ENCODE measurements around the gene RPLP1.
"Not testable (repeated sequence)": the region's sequence is repeated elsewhere in the genome, so short reads cannot be mapped to it uniquely, and the experiment has no call there.

RPLP1 gene

DNA sequence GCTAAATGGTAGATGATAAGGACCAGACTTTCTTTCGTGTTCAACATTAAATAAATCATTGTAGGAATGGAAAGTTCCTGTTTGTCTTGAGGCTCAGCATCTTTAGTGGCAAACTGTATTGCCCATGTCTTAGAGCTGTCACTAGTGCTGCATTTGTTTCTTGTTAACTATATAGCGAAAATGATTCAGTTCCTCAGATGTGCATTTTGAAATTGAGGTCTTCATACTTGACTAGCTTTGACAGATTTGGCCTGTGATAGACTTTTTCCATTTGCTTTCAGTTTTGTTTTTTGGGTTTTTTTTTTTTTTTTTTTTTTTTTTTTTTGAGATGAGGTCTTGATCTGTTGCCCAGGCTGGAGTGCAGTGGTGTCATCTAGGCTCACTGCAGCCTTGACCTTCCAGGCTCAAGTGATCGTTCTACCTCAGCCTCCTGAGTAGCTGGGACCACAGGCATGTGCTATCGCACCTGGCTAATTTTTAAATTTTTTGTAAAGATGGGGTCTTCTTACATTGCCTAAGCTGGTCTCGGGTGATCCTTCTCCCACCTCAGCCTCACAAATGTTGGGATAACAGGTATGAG is 9.5 kb upstream of the RPLP1 start:
- DNase-seq, result no peak

DNA sequence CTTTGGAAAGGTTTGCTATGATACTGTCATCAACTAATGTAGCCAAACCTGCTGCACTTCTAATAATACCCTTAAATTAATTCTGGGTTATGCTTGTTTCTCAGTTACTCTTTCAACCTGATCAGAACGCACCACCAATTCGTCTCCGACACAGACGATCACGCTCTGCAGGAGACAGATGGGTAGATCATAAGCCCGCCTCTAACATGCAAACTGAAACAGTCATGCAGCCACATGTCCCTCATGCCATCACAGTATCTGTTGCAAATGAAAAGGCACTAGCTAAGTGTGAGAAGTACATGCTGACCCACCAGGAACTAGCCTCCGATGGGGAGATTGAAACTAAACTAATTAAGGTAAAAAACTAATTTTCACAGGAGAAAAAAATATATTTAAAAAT is 7.9 kb upstream of the RPLP1 start:
- no peak for DNase-seq

DNA sequence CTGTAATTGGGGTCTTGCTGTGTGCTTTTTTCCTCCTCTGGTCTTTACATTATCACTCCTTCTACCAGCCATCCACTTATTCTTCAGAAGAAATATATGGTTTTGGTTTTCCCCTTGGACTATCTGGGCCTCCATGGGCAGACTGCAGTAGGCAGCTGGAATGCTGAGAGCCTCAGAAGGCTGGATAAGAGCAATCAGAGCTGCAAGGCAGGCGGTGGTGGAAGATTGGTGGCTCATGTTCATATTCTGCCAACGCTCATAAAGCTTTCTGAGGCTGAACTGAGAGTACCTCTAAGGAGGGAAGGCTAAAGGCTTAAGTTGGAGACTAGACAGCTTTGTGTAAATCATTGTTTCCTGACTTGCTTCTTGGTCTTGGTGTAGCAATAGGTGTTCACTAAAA is 5.7 kb upstream of the RPLP1 start:
- no peak for DNase-seq

DNA sequence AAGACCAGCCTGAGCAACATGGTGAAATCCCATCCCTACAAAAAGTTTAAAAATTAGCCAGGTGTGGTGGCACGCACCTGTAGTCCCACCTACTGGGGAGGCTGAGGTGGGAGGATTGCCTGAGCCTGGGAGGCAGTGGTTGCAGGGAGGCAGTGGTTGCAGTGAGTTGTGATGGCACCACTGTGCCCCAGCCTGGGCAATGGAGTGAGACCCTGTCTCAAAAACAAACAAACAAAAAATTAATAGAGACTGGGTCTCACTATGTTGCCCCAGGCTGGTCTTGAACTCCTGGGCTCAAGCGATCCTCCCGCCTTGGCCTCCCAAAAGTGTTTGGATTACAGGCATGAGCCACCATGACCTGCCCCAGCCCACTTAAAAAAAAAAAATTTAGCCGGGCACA is 2.4 kb upstream of the RPLP1 start:
- not testable (repeated sequence) for DNase-seq

DNA sequence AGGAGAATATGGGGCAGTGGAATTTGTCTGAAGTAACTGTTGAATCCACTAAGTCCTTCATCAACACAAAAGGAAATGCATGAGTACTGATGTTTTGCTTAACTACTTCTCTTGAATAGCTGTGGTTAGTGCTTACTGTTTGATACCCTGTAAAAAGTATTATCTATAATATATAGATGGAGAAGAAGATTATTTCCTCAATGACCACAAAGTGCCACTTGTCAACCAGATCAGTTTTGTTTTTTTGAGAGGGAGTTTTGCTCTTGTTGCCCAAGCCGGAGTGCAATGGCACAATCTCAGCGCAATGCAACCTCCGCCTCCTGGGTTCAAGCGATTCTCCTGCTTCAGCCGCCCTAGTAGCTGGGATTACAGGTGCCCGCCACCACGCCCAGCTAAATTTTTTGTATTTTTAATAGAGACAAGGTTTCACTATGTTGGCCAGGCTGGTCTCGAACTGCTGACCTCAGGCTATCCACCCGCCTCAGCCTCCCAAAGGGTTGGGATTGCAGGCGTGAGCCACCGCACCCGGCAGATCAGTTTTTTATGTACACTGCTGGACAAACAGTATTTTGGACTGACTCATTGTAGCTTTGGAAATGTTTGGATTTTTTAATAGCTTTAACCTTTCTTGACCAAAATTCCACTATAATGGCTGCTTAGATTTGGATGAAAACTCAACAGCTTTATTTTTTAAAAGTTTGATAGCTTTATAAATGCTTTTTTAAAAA is 1.5 kb upstream of the RPLP1 start:
- no peak for DNase-seq

DNA sequence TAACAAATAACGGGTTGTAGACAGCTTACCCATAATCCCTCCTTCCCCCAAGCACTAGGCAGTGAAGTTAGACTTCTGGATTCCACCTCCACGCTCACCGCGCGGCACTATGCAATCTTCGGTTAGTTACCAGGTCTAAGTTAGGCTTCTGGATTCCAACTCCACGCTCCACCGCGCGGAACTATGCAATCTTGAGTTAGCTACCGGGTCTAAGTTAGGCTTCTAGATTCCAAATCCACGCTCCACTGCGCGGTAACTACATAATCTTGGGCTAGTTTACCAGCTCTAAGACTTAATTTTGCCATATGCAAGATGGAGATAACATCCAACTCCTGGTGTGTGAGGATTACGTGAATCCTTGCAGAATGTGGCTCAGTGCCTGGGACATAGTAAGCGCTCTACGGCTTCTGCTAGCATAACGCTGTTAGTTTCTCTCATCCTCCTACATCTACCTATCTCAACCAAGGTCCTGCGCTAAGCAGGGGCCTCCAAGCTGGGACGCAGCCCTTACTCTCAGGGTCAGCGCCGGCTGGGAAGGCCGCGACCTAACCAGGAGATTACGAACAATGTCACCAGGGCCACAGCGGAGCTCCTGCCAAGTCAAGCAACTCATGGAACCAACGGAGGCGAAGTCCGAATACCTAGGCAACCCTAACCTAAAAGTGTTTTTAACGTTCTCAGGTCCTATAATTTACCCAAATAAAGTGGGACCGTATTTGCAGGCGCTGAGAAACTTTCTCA is 497 bp upstream of the RPLP1 start:
- DNase-seq, result peak; percentile 33

DNA sequence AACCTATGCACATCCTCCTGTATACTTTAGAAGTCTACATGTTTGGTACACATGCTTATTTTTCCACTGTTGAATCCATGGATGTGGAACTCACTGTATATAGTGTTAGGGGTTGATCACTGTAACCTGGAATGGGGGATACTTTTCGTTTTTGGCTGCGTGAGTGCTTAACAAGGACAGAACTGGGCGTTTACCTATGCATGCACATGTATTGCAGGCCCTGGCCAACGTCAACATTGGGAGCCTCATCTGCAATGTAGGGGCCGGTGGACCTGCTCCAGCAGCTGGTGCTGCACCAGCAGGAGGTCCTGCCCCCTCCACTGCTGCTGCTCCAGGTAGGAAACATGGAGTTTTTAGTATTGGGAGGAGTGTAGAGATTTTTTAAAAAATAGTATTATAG is 2.3 kb downstream of the RPLP1 start:
- DNase-seq, result no peak

DNA sequence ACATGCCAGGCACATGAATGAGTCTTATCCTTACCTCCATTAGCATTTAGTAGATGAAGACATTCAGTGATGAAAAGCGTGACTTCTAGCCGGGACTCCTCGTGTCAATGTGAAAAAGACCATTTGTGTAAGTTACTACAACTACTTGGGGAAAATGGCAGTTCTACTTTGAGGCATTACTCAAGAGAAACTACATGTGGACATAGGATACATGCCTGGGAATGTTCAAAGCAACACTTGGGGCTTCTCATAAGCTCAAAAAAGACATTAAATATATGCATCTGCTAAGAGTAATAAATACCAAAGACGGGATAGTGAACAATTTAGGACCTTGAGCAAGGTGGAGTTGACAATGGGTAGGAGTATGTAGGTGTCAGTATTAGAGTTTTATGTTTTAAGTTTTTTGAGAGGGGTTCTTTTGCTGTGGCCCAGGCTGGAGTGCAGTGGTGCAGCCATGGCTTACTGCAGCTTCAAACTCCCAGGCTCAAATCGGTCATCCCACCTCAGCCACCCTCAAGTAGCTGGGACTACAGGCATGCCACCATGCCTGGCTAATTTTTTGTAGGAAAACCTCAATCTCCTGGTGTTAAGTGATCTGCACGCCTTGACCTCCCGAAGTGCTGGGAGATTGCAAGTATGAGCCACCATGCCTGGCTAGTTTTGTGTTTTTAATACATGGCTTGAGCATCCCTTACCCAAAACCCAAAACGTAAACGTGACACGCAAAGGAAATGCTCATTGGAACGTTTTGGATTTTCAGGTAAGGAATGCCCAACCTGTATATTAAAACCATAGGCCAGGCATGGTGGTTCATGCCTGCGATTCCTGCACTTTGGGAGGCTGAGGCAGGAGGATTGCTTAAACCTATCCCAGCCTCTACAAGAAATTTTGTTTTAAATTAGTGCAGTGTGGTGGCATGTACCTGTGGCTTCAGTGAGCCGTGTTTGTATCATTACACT is 3.9 kb downstream of the RPLP1 start:
- no peak for DNase-seq

DNA sequence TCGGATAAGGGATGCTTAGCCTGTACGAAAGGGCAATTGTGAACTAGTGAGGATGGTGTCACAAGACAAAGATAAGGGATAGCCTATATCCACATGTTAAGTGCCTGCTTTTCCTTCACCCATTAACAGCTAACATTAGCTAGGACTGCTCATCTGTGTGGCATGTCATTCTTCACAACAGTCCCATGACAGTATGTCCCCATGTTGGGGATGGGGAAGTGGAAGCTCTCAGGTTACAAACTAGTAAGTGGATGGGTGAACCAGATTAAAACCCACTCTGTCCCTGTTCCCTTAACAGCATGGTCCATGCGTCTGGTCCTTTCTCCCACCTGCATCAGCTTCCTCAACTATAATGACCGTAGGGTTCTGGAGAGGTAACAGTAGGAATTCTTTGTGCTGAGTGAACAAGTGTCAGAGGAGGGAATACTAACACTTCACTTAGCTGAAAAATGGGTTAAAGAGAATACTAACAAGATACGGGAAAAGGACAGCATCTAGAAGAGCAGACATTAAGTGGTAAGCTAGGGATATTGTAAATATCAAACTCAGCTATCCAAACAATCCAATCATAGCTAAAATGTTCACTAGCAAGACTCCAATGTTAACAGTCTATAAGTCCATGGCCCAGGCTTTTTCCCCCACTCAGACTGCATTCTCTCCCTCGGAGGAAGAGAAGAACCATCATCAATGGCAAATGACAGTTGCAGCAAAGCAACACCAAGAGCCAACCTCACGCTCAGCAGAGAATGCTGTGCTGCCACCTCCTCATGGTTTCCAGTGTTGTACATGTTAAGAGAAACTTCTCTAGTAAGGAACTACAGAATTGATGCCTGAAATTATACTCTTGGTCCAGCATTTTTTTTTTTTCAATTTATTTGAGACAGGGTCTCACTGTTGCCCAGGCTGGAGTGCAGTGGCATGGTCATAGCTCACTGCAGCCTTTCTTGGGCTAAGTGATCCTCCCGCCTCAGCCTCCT is 5.0 kb downstream of the RPLP1 start:
- DNase-seq, result no peak

DNA sequence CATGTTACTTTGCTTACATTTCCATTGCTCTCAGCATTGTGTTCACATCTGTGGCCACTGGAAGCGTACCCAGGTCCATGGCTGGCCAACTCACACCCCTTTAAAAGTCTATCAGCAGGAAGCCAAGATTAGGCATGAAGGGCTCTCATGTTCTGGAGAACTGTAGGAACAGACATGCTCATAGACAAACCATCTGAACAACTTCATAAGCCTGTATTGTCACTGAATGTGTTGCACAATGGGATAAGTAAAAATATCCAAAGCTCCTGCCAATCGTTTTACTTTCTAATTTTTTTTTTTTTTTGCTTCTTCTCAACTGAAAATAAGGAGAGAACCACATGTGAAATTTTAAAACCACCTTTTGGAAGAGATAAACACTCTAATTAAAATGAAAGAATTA is 6.4 kb downstream of the RPLP1 start:
- no peak for DNase-seq

DNA sequence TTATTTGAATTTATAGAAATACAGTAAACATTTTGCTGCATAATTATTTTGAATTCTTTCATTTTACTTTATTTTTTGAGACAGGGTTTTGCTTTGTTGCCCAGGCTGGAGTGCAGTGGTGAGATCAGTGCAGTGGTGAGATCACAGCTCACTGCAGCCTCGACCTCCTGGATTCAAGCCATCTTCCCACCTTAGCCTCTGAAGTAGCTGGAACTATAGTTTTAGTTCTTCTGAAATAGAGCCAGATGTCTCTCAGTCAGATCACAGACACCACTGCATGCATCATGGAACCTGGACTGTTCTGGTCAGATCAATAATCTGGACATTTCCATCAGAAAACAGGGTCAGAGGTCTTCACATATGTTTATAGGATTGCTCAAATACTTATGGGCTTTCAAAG is 7.9 kb downstream of the RPLP1 start:
- no peak for DNase-seq

DNA sequence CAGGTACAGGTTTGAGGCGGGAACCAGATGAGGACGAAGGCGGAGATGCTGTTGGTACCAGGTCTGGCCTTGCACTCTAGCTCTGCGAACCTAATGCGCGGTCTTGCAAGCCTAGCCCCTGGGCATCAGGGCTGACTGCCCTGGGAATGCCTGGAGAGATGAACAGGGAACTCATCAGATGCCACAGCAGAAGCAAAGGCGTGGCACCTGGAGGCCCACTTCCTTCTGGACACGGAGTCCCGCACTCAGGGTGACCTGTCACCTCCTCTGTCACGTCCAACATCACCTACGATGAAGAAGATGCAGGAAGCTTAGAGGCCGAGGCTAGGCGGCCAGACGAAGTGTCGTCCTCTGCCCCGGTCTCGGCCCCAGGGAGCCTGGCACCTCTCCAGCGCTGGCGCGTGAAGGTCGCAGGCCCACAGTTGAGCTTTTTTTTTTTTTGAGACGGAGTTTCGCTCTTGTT is 9.4 kb downstream of the RPLP1 start:
- DNase-seq, result no peak

DNA sequence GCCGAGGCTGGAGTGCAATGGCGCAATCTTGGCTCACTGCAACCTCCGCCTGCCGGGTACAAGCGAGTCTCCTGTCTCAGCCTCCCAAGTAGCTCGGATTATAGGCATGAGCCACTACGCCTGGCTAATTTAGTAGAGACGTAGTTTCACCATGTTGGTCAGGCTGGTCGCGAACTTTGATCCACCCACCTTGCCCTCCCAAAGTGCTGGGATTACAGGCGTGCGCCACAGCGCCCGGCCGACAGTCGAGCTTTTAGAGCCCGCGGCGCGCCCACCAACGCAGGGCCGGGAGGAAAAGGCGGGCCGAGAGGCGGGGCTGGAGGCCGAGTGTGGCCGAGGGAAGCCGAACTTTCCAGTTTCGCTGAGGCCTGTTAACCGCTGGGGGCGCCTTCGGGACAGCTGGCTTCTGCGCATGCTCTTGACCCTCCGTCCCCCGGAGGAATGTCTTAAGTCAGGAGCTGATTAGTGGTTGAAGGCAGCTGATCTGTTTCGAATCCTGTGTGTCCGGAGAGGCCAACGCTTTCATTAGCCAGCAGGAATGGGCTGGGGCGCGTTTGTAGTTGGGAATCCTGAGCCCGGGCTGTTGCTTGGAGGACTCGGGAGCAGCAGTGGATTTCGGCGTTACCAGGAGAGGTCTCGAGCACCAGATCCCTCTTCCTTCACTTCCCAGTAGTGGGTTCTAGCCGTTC is 10.0 kb downstream of the RPLP1 start:
- peak; percentile 91 for DNase-seq

DNA sequence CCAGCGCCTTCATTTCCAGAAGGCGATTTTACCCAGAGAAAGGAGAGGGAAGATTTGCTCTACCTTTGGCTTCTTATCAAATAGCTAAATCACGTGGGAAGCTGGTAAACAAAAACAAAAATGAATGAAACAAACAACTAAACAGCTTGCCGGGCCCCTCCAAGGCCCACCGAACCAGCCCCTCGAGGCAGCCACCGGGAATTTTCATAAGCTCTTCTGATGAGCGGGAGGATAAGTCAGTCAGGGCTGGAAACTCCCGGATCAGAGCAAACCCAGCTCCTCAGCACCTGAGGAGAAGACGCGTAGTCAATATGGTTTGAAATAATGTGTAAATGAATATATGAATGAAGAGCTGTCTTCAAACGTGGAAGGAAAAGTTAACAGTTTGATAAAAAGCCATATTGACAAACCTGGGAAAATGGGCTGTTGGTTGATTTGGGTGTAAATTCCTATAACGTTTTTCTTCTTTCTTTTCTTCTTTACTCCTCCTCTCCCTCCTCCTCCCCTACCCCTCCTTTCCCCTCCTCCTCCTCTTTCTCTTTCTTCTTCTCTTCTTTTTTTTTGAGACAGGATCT is 10.7 kb downstream of the RPLP1 start:
- DNase-seq, result no peak

DNA sequence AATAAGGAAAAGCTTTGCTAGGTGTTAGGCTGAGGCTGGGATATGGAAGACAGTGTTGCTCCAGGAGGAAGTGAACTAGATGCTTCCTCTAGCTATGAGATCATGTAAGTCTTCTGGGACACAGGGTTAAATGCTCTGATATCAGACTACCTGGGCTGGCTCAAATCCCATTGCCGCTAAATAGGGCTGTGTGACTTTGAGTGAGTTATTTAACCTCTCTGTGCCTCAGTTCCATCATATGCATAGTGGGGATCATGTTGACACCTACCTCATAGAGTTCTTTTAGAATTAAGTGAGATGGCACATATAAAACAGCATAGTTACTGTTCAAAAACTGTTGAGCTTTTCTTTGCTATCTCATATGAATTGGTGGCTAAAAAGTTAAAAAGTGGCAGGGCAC is 12.6 kb downstream of the RPLP1 start:
- no peak for DNase-seq

DNA sequence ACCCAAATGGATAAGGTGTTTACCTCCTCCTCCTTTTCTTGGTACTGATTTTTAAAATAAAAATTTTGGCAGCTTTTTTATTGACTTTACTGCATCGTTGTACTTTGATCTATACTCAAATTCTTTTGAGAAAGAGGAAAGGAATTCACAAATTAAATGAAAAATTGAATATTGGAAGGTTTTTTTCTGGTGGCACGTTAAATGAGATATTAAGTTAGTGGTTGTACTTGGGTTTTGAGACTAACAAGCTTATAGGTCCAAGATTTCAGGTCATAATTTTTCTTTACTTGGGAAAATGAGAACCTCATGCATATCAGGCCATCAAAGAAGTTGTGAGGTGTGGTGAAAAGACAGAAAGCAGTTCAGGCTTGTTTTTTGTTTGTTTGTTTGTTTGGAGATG is 14.1 kb downstream of the RPLP1 start:
- no peak for DNase-seq

DNA sequence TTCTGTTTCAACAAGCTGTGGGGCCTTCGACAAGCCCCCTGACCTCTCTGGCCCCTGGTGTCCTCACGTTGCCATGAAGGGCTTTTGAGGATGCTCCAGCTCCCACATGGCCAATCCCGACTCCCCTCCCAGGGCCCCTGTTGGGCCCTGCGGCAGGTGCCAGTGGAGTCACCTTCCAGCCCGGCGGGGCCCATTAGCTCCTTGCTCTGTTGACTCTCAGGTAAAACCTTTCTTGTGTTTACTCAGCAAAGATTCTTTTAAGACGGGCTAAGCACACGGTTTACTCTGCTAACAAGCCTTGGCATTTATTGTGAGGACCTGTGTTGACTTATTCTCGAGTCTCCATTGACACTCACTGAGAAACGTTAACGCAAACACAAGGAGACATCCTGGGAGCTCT is 15.0 kb downstream of the RPLP1 start:
- no peak for DNase-seq

DNA sequence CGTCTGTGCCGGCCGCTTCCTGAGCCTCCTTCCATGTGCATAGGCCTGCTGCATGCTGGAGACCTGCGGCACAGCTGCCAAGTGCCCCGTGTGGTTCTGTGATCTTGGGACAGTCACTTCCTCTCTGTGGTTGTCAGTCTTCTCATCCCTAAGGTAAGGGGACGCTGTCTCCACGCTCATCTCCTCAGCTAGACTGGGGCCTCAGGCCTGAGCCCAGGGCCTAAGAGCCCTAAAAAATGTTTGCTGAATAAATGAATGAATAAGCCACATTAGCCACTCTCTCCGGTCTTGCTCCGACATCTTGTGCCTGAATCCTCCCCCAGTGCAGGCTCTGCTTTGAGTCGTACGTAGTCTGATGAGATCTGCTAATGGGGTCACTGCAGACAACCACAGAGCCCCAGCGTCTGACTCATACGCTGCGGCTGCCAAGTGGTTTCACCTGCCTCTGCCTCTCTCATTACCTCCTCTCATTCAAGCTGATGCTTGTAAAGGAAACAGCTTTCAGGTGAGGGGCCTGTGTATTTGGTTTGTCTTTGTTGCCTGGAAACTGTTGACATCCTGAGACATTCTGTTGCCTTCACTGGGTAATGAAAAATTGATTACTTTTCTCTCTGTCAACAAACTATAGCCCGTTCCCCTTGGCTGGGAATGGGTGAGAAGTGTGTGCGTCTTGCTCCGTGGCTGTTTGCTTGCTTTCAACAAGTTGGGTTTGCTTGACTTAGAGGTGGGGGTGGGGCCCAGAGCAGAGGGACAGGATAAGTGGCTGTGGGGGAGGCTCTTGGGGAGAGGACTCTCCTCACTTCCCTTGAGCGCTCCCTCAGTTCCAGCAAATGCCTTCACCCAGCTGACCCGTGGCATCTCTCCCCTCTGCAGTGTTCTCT is 15.9 kb downstream of the RPLP1 start:
- DNase-seq, result peak; percentile 74

DNA sequence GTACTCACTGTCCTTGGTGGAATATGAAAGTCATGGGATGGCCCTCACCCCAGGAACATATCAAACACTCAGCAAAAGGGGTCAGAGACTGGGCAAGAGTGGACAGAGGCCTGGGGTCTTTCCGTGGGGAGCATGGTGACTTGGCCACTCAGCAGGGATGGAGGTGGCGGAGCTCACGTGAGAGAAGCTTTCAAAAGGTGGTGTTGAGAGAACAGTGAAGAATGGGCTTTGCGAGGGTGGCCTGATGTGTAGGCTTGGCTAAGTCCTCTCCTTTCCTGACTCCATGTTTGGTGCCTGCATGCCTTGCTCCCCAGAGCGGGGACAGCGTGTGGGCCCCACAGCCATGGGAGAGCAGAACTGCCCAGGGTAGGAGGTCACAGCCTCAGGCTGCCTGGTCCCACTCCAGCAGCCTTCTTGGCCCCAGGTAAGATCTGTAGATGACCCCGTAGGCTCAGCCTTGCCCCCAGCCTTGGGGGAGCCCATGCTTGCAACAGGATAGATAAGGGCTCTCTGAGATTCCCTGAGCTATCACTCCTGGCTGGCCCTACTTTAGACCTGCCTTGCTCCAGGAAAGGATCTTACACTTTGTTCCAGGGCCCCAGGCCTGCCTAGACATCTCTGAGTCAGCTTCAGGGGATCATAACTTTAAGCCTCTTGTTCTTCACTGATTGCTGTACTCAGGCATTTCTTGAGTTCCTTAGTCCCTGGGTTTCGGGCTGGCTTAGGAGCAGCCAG is 17.0 kb downstream of the RPLP1 start:
- DNase-seq, result no peak
